NCI-H2196 (cell line): ENCODE data around the gene JOSD2.
"Not testable (repeated sequence)": the region's sequence is repeated elsewhere in the genome, so short reads cannot be mapped to it uniquely, and the experiment has no call there.

Source experiments
- DNase-seq: peaks from one replicate; lab custom pipeline; 2025; ENCODE audit not compliant: unreplicated experiment; lab: John Stamatoyannopoulos, UW

JOSD2 gene

DNA sequence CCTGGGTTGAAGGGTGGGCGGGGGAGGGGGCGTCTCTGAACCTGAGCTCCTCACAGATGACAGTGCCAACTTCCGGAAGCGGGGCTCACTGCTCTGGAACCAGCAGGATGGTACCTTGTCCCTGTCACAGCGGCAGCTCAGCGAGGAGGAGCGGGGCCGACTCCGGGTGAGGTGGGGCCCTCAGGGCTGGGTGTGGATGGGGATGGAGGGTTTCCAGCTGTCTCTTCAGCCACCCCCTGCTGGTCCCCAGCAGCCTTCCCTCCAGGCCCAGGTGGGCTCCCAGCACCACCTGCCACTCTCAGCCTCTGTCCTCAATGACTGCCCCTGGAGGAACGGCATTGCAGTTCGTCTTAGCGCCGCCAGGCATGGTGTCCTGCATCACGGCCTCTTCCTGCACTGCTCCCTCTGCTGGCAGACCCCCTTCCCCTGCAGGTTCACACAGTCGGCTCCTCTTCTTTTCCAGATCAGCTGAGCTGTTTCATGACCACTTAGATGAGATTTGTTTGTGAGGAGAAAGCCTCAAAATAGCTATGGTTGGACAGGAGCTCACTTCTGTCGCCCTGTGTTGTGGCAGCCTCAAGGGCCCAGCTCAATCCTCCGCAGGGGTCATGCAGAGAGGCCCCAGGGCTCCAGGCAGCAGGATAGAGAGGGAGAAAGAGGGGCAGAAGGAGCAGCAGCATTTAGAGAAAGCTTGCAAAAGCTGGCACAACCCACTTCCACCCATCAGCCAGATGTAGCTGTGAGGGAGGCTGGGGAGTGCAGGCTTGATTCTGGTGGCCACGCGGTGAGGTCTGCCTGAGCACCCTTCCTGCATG is 31.9 kb downstream of the JOSD2 start:
- peak; percentile 5 for DNase-seq

DNA sequence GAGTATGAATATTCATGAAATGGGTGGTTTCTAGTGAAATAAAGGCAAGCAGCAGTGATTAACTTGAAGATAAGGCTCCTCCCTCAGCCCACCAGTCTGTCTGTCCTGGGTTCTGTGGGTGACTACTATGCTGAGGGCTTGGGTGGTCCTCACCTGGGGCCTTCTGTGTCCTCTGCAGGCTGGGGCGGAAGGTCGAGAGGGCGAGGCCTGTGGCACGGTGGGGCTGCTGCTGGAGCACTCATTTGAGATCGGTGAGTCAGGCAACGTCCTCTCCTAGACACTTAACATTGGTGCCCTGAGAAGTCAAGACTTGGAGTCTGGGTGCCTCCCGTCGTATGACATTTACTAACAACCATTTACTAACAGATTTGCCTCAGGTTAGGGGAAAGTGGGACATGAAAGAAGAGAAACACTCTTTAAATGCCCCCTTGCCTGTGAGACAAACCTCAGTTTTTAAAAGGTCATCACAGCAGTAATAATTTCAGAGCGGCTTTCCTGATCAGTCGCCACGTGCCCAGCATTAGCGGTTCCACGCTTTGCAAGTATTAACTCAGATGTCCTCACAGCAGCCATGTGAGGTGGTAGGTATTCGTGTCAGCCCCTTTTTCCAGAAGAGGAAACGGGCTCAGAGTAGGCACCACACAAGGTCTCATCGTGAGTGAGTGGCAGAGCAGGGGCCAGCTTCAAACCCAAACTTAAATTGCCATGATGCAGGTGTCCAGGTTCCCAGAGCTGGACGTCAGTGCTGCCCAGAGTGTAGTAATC is 33.1 kb downstream of the JOSD2 start:
- DNase-seq, result no peak

DNA sequence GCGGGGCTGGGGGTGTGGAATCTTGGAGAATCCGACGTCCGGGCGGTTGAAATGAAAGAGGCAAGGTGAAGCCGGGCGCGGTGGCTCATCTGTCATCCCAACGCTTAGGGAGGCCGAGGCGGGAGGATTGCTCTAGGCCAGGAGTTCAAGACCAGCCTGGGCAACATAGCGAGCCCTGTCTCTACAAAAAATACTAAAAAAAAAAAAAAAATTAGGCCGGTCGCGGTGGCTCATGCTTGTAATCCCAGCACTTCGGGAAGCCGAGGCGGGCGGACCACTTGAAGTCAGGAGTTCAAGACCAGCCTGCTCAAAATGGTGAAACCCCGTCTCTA is 34.1 kb downstream of the JOSD2 start:
- DNase-seq, result no peak

DNA sequence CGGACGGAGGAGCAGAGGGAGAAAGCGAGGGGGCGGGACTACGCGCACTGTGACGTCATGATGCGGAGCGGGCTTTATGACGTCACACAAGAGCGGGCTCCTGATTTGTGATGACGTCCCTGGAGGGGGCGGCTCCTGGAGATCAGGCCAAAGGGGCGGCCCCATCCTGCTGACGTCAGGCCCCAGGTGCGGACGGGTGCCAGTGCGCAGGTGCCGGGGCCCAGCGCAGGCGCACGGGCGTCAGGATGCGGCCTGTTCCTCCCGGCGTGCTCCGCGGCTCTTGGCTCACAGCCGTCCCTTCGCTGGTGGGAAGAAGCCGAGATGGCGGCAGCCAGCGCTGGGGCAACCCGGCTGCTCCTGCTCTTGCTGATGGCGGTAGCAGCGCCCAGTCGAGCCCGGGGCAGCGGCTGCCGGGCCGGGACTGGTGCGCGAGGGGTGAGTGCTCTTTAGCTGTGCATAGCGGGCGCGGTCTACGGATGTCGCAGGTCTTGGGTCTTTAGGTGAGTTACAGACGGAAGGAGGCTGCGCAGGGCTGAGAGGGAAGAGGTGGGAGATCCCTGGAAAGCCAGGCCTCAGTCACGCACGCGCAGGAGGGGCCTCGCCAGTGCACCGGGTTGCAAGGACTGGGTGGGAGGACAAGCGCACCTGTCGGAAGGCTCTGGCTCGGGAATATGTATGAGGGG is 34.6 kb downstream of the JOSD2 start, which contains the start of the genes EMC10 and GARIN5A:
EMC10 (plus strand) TSS at position 284 of the 683 bp plus-strand sequence; CDS start at position 322, 38 bp downstream.
GARIN5A (minus strand) TSS at position 625 of the 683 bp plus-strand sequence; CDS start at position 165, 460 bp downstream.
- DNase-seq, result peak; percentile 95

DNA sequence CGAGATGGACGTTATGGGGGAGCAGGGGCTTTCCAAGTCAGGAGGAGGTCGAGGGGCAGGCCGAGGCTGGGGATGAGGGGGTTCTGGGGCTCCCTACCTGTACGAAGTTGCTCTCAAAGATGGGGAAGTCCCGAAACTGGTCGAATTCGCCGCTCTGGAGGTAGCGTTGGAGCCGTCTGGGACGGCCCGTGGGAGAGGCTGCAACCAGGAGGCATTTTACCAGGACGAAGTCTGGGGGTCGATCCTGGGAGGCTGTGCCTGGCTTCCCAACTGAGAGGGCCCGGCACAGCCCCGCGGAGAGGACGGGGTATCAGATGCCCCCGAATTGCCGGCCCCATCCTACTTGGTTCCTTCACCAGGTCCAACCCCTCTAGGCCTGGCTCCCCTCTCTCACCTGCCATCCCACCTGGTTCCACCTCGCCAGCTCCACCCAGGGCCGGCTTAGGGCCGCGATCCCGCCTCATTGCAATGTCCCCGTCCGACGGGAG is 35.2 kb downstream of the JOSD2 start:
- no peak for DNase-seq

DNA sequence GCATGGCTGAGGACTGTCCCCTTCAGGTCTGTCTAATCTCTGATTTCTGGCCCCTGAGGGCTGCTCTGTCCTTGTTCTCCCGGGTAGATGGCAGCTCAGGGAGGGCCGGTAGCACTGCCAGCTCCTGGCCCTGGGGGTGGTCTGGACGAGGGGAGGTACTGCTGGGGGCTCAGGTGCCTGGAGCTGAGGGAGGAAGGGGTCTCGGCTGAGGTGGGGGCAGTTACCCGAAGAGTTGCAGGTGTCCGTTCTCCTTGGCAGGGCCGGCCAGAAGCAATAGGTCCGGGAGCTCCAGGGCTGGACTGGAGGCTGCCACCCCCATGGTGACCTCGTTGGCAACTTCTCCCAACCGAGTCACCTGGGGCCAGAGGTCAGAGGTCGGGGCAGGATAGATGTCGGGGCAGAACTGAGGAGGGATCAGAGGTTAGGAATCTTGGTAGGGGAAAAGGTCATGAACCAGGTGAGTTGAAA is 35.9 kb downstream of the JOSD2 start:
- no peak for DNase-seq

DNA sequence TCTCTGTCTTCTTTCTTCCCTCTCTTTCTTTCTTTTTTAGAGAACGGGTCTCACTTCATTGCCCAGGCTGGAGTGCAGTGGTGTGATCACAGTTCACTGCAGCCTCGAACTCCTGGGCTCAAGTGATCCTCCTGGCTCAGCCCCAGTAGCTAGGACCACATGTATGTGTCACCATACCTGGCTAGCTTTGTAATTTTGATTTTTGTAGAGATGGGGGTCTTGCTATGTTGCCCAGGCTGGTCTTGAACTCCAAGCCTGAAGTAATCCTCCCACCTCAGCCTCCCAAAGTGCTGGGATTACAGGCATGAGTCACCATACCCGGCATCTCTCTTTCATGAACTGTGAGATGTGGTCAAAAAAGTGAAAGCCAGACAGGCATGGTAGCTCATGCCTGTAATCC is 37.7 kb downstream of the JOSD2 start:
- DNase-seq, result not testable (repeated sequence)

DNA sequence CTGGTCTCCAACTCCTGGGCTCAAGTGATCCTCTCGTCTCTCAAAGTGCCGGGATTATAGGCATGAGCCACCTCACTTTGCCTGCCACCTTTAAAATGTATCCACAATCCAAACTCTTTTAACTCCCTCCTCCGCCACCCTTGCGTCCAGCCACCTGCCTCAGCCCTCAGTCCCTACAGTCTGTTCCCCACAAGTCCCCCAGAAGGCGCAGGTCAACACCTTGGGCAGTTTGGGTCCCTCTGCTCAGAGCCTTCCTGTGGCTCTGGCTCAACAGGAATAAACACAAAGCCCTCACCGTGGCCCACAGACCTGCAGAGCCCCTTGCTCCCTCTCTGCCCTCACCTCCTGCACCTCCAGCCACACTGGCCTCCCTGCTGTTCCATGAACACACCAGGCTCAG is 42.2 kb downstream of the JOSD2 start:
- no peak for DNase-seq

DNA sequence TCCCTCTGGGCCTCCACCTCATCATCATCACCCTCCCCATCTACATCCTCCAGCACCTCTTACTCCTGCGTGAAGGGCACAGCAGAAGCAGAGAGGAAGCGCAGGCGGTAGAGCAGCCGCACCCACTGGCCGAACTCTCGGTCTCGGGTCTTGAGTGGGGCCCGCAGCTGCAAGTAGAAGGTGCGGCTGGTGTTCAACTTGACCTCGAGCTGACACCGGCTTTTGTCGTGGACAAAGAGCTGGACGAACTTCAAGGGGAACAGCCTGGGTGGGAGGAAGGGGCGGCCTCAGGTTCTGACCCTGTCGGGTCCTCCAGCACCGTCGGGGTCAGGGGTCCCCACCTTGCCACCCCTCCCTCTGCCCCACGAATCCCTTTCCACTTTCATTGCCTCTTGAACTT is 43.4 kb downstream of the JOSD2 start:
- no peak for DNase-seq

DNA sequence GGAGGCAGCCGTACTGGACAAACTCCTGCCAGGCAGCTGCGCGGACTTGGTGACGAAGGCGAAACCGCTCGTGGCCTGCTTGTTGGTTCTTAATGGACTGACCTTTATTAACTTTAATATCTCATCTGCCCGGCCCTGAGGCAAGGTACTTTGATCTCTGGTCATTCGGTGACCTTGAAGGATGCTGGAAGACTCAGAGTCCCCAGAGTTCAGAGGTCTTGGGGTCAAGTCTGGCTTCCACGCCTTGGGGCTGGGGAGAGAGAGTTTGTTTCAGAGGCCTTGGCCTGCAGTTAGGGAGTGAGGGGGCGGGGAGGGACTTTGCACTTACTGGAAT is 44.3 kb downstream of the JOSD2 start:
- no peak for DNase-seq

DNA sequence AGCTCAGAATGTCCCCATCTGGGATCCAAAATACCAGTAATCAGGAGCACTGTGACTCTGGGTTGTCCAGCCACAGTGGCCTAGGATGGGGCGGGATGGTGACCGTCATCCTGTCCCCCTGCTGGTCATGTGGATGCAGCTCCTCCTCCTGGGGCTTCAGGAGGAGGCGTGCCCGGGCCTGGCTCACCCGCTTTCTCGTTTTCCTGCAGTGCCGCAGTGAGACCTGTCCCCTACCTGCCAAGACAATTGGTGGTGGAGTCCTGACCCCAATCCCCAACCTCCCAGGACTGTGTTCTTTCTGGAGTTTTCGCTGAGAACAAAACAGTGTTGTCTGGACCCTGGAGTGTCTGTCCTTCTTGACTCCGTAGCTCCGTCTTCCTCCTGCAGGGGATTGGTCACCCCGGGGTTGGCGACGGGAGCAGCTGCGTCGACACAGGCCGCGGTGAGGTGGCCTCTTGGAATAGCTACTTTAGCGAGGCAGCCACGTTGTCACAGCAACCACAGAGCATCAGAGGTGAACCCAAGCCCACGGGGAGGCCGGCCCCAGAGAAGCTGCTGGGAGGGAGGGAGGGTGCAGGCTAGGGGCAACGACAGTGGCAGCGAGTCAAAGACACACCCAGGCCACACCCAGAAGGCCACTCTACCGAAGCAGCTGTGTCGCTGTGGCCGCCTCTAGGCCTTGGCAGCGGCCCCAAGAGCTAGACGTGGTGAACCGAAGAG is 44.8 kb downstream of the JOSD2 start:
- DNase-seq, result peak; percentile 76

DNA sequence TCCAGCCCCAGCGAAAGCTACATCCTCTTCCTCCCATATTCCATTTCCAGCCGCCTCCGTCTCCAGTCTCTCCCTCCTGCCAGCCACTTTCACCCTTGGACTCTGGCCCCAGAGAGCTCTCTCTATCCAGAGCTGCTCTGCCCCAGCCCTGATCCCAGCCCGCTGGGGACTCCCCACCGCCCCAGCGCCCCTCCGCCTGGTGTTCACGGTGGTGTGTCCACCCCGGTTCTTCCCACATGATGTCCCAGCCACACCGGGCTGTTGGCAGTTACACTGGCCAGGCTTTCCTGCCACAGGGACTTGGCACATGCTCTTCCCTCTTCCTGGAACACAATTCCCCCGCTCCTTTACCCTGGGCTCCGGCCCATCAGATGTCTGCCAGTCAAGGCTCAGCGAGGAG is 46.0 kb downstream of the JOSD2 start:
- DNase-seq, result no peak

DNA sequence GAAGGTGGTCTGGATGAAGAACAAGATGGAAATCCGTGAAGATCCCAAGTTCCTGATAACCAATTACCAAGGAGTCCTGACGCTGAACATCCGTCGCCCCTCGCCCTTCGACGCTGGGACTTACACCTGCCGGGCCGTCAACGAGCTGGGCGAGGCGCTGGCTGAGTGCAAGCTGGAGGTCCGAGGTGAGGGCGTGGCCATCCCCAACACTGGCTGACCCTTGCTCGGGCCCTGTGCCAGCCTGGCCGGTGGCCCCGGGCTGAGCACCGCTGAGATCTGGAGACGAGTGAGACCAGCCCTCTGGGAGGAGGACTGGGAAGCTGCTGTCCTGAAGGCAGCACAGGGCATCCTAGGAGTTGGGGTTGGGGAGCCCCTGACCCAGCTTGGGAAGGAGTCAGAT is 46.6 kb downstream of the JOSD2 start:
- no peak for DNase-seq

DNA sequence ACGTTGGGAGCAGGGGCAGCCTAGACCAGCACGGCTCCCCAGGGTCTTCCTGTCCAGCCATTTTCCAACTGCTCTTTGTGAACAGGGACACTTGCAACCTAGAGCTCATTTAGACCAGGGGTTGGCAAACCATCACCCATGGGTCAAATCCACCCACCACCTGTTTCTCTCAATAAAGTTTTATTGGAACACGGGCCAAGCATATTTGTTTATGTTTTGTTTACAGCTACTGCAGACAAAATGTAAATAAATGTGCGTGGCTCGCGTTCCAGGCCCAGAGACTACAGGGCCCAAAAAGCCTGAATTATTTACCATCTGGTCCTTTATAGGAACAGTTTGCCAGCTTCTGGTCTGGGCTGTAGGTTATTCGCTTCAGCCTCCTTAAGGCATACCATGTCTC is 48.0 kb downstream of the JOSD2 start:
- DNase-seq, result no peak

DNA sequence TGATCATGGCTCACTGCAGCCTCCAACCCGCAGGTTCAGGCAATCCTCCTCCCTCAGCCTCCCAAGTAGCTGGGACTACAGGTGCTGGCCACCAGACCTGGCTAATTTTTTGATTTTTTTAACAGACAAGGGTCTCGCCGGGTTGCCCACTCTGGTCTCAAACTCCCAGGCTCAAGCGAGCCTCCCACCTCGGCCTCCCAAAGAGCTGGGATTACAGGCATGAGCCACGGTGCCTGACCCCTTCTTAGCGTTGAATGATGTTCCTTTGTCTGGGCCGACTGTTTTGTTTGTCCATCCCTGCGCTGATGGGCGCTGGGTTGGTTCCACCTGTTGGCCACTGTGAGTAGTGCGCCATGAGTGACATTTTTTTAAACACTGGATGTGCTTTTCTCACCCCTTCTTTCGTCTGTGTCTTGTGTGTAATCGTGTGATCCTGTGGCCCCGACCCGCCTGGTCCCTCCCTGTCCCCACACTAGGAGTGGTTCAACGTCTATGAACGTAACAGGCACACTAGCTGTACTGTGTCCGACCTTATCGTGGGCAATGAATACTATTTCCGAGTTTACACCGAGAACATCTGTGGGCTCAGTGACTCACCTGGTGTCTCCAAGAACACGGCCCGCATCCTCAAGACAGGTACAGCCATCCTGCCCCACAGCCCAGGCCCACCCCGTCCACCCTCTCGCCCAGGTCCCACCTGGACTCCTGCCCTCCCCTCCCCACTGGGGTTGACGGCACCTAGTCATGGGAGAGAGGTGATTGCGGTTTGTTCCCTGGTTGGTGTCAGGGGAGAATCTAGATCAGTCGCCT is 49.7 kb downstream of the JOSD2 start:
- DNase-seq, result peak; percentile 68

DNA sequence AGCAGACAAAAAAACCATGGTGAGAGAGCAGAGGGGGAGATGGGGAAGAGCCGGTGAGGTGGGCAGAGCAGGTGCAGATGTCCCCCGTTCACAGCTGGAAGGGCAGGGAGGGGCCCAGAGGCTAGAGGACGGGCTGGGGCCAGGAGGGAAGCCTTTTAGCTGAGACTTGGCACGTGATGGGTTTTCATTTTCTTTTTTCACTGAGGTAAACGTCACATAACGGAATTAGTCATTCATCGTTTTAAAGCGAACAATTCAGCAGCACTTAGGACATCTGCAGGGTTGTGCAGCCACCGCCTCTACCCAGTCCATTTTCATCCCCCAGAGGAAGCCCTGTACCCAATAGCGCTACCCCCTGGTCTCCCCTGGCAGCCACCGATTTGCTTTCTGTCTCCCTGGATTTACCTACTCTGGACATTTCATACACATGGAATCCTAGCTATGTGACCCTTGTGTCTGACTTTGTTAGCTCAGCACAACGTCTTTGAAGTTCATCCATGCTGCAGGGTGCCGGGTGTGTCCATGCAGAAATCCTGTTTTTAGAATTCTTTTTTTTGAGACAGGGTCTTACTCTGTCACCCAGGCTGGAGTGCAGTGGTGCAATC is 50.7 kb downstream of the JOSD2 start:
- no peak for DNase-seq

DNA sequence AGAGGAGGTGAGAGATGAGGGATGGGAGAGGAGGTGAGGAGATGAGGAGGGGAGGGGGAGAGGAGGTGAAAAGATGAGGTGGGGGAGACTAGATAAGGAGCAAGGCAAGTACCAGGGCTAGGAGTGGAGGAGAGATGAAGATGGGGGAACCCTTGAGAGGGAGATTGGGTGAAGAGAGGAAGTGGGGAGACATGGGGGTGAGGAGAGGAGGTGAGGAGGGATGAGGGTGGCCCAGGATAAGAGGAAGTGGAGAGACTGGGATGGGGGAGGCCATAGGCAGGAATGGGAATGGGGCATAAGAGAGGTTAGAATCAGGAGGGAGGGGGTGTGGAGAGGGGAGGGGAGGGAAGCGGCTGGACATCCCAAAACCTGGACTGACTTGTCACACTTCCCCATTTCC is 51.4 kb downstream of the JOSD2 start:
- DNase-seq, result no peak

DNA sequence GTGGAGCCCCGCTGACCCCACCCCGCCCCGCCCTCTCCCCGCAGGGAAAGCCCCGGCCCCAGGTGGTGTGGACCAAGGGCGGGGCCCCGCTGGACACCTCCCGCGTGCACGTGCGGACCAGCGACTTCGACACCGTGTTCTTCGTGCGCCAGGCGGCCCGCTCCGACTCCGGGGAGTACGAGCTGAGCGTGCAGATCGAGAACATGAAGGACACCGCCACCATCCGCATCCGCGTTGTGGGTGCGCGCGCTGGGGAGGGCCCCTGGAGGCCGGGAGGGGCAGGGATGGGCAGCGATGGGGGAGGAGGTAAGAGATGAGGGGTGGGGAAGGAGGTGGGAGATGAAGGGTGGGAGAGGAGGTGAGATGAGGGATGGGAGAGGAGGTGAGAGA is 51.9 kb downstream of the JOSD2 start:
- no peak for DNase-seq

DNA sequence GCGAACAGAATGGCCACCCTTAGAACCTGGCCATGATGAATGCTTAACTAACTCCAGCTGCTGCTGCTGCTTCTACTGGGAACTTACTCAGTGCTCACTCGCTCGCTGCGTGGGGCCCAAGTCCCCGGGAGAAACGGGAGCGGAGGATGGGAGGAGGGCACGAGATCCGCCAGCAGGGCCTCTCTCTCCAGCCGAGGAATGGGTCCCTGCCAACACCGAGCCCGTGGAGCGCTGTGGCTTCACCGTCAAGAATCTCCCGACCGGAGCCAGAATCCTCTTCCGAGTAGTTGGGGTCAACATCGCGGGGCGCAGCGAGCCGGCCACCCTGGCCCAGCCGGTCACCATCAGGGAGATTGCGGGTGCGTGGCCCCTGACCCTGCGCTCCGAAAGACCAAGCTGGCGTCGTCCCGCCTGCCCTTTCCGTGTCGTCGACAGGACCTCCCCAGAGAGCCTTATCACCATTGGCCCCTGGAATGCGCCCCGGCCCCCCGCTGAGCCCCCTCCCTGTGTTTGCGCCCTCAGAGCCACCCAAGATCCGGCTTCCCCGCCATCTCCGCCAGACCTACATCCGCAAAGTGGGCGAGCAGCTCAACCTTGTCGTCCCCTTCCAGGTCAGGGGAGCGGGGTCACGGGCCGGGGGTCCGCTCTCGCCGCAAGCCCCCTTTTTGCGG is 52.5 kb downstream of the JOSD2 start:
- no peak for DNase-seq
